ENCODE measurements around the gene AMIGO1.
A peak's percentile ranks its signal among the peaks of the same experiment; 100 is the strongest.

AMIGO1 gene

GRCh38 chr1:109531826-109532364 is 22.4 kb upstream of the AMIGO1 start:
- no peaks in the 10 kb centered on the region for H3K9me3 ChIP-seq (ENCODE audit: insufficient read depth, low read length)
- H3K4me1 ChIP-seq (ENCODE audit: low read length) = peaks cover 46% of the 10 kb centered on the region
- peak overlapping the region; percentile 74 for H3K4me3 ChIP-seq (ENCODE audit: low read length)
- peak overlapping the region; percentile 90 for H3K4me2 ChIP-seq (ENCODE audit: low read length)
- H3K27me3 ChIP-seq (ENCODE audit: low read depth, low read length) = no peaks in the 10 kb centered on the region
- peak overlapping the region; percentile 48; the same call in 1 of the 2 replicates for H3K9ac ChIP-seq (ENCODE audit: low read length)
- H4K20me1 ChIP-seq (ENCODE audit: insufficient read depth, low read length) = no peaks in the 10 kb centered on the region
- H2AFZ ChIP-seq (ENCODE audit: low read depth, low read length) = peak overlapping the region; percentile 76
- TF ChIP-seq CTCF (IDR thresholded peaks at IDR 0.05; ENCODE audit: low read depth, low read length) (no peak), EZH2phosphoT487 (IDR thresholded peaks at IDR 0.05; ENCODE audit: low read depth) (no peak)
- no peak overlapping the region for H3K27ac ChIP-seq (ENCODE audit: low read length)
- H3K36me3 ChIP-seq (replicated peaks; ENCODE audit: low read depth, low read length) = no peaks in the 10 kb centered on the region
- no peaks in the 10 kb centered on the region for H3K79me2 ChIP-seq (ENCODE audit: low read length)

- Histone ChIP-seq H4K20me1 (ENCODE audit: insufficient read depth, low read length) (no peaks in the 10 kb centered on the region), H3K9me3 (ENCODE audit: insufficient read depth, low read length) (no peaks in the 10 kb centered on the region), H3K27me3 (ENCODE audit: low read depth, low read length) (no peaks in the 10 kb centered on the region), H3K4me1 (ENCODE audit: low read length) (peaks cover 51% of the 10 kb centered on the region), H2AFZ (ENCODE audit: low read depth, low read length) (no peak overlapping the region), H3K4me2 (ENCODE audit: low read length) (peak overlapping the region; percentile 90; the same call in 1 of the 2 replicates), H3K27ac (ENCODE audit: low read length) (no peak overlapping the region), H3K9ac (ENCODE audit: low read length) (peak overlapping the region; percentile 48; the same call in 1 of the 2 replicates), H3K4me3 (ENCODE audit: low read length) (no peak overlapping the region), H3K79me2 (ENCODE audit: low read length) (no peaks in the 10 kb centered on the region), H3K36me3 (replicated peaks; ENCODE audit: low read depth, low read length) (no peaks in the 10 kb centered on the region)
- TF ChIP-seq CTCF (IDR thresholded peaks at IDR 0.05; ENCODE audit: low read depth, low read length) (no peak), EZH2phosphoT487 (IDR thresholded peaks at IDR 0.05; ENCODE audit: low read depth) (no peak)
Measured at GRCh38 chr1:109531380-109531779, 21.9 kb upstream of the AMIGO1 start.

- H3K4me2 ChIP-seq (ENCODE audit: low read length) = no peak overlapping the region
- H3K27ac ChIP-seq (ENCODE audit: low read length) = no peak overlapping the region
- no peaks in the 10 kb centered on the region for H3K36me3 ChIP-seq (replicated peaks; ENCODE audit: low read depth, low read length)
- no peaks in the 10 kb centered on the region for H3K79me2 ChIP-seq (ENCODE audit: low read length)
- no peaks in the 10 kb centered on the region for H4K20me1 ChIP-seq (ENCODE audit: insufficient read depth, low read length)
- H3K9ac ChIP-seq (ENCODE audit: low read length) = no peak overlapping the region
- no peaks in the 10 kb centered on the region for H3K9me3 ChIP-seq (ENCODE audit: insufficient read depth, low read length)
- H3K4me1 ChIP-seq (ENCODE audit: low read length) = peaks cover 59% of the 10 kb centered on the region
- H2AFZ ChIP-seq (ENCODE audit: low read depth, low read length) = no peak overlapping the region
- no peak overlapping the region for H3K4me3 ChIP-seq (ENCODE audit: low read length)
- H3K27me3 ChIP-seq (ENCODE audit: low read depth, low read length) = no peaks in the 10 kb centered on the region
- TF ChIP-seq CTCF (IDR thresholded peaks at IDR 0.05; ENCODE audit: low read depth, low read length) = no peak
- TF ChIP-seq EZH2phosphoT487 (IDR thresholded peaks at IDR 0.05; ENCODE audit: low read depth) = no peak
Measured at GRCh38 chr1:109530457-109531087, 21.0 kb upstream of the AMIGO1 start.

- TF ChIP-seq CTCF (IDR thresholded peaks at IDR 0.05; ENCODE audit: low read depth, low read length) (no peak), EZH2phosphoT487 (IDR thresholded peaks at IDR 0.05; ENCODE audit: low read depth) (no peak)
- no peak overlapping the region for H3K4me2 ChIP-seq (ENCODE audit: low read length)
- no peaks in the 10 kb centered on the region for H4K20me1 ChIP-seq (ENCODE audit: insufficient read depth, low read length)
- H2AFZ ChIP-seq (ENCODE audit: low read depth, low read length) = peak overlapping the region; percentile 54; the same call in 1 of the 2 replicates
- no peaks in the 10 kb centered on the region for H3K79me2 ChIP-seq (ENCODE audit: low read length)
- H3K27ac ChIP-seq (ENCODE audit: low read length) = no peak overlapping the region
- H3K36me3 ChIP-seq (replicated peaks; ENCODE audit: low read depth, low read length) = no peaks in the 10 kb centered on the region
- no peak overlapping the region for H3K9ac ChIP-seq (ENCODE audit: low read length)
- H3K9me3 ChIP-seq (ENCODE audit: insufficient read depth, low read length) = no peaks in the 10 kb centered on the region
- H3K4me1 ChIP-seq (ENCODE audit: low read length) = peaks cover 62% of the 10 kb centered on the region
- H3K27me3 ChIP-seq (ENCODE audit: low read depth, low read length) = no peaks in the 10 kb centered on the region
- no peak overlapping the region for H3K4me3 ChIP-seq (ENCODE audit: low read length)
Measured at GRCh38 chr1:109529881-109530456, 20.4 kb upstream of the AMIGO1 start.
